OCI-LY1 (cell line): ENCODE measurements around the gene TMPRSS3.

Source experiments
- CTCF ChIP-seq: fragments of 200-600 bp; sonication (generic), shearing (Covaris generic); IDR thresholded peaks from 2 replicates; pipeline ENCODE4 v1.5.1; 2017; ENCODE audit warnings: mild to moderate bottlenecking, antibody characterized with exemption, low read length, moderate library complexity, mixed read lengths
- EZH2 ChIP-seq: fragments of 200-600 bp; sonication (generic), shearing (Covaris generic); IDR thresholded peaks from 2 replicates; pipeline ENCODE4 v1.8.0; 2017; ENCODE audit warnings: borderline replicate concordance, mixed run types, mild to moderate bottlenecking, antibody characterized with exemption, low read length, moderate library complexity, mixed read lengths

- TF ChIP-seq CTCF (no peak), EZH2 (no peak)
These were observed 26.0 kb downstream of the TMPRSS3 start for GRCh38 chr21:42369821-42370220.
